HG03108 (cell line): ENCODE results near the gene SETD2.

Source experiments
- ATAC-seq: cut with Tn5 transposase; IDR thresholded peaks from one replicate; pipeline ENCODE4 v1.9.1; 2021; ENCODE audit warnings: moderate library complexity; ENCODE audit not compliant: unreplicated experiment

The SETD2 gene

GRCh38 chr3:46998852-46999515 lies 164.9 kb downstream of the SETD2 start:
- ATAC-seq = no peak

GRCh38 chr3:46998121-46998851 lies 165.6 kb downstream of the SETD2 start:
- ATAC-seq = no peak

DNA sequence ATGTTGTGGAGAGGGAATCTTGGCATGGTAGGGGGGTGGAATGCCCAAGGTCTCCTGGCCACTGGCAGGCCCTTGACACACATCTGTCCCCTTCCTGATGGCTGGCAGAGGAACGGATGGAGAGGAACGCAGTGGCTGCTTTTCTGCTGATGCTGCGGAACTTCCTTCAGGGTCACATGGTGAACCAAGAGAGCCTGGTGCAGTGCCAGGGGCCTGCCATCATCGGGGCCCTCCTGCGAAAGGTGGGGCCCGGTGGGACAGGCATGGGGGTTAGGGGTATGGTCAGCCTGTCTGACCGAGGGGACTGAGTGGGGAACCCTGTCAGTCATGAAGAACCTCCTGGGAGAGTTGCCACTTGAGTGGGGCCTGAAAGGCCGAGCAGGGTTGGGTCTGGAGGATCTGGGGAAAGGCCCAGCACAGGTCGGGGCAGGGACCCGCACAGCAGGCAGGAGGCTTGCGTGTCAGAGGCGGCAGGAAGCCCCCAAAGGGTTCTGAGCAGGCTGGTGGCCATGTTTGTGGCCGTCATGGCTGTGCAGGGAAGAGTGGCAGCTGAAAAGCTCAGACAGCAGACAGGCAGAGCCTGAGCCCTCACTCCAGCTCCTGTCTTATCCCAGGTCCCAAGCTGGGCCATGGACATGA lies 166.3 kb downstream of the SETD2 start:
- no peak for ATAC-seq

DNA sequence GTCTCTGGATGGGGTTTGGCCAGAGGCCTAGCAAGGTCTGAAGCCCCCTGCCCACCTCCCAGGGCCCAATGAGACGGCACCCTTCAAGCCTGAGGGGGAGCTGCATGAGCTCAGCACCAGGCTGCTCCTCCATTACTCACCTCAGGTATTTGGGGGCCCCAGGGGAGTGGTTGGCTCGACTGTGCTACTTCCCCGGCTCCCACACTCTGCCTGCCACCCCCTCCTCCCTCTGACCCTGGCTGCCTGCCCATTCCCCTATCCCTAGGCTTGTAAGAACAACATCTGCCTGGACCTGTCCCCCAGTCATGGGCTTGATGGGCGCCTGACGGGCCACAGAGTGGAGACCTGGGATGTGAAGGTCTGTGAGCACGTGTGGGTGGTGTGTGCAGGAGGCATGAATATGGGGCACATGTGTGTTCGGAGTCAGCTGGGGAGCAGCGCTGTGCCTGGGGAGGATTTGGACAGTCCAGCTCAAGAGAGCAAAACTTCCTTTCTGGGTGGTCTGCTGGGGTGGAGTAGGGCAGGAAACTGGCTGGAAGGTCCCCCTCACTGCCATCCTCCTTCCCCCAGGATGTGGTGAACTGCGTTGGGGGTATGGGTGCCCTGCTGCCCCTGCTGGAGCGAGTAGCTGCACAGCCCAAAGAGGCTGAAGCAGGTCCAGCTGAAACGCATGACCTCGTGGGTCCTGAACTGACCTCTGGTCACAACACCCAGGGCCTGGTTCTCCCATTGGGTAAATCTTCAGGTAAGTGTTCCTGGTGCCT lies 167.0 kb downstream of the SETD2 start:
- no peak for ATAC-seq

GRCh38 chr3:46995901-46996562 lies 167.9 kb downstream of the SETD2 start:
- no peak for ATAC-seq

GRCh38 chr3:46994801-46995731 lies 168.8 kb downstream of the SETD2 start:
- no peak for ATAC-seq

DNA sequence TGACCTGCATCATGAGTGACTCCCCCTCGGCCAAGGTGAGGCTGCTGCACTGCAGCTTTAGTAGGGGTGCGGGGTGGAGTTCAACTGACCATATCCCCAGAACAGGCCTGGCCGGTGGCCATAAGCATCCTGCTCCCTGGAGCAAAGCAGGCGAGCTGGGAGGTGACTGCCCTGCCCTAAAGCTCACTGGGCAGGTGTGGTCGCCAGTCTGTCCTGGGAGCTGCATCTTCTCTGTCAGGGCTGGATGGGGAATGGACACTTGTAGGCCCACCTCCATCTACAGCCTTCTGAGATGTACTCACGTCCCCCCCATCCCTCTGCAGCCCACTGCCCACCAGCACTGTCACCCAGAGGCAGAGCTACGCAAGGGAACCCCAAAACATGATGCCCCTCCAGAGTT lies 169.9 kb downstream of the SETD2 start:
- ATAC-seq = no peak

GRCh38 chr3:46993292-46993691 lies 170.6 kb downstream of the SETD2 start:
- no peak for ATAC-seq

- ATAC-seq = no peak
Measured at GRCh38 chr3:46992231-46992630, 171.7 kb downstream of the SETD2 start.

DNA sequence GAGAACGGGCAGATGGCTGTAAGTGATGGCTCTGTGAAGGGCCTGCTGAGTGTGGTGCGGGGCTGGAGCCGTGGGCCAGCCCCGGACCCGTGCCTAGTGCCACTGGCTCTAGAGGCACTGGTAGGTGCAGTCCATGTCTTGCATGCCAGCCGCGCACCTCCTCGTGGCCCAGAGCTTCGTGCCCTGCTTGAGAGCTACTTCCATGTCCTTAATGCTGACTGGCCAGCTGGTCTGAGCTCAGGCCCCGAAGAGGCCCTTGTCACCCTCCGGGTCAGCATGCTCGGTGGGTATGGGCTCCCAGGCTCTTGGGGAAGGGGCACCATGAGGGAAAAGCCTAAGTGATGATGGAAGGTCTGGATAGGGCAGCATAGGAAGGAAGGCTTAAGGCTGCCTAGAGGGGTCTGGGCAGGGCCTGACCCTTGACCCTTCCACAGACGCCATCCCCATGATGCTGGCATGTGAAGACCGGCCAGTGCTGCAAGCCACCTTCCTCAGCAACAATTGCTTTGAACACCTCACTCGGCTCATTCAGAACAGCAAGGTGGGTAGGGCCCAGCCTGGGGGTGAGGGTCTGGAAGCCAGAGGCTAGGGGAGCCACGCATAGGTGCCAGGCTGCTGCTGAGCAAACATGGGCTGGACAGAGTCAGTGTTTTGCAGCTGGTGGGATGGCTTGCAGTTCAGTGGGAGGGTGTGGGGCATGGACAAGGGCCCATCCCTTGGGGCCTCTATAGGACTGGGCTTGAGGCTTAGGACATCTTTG lies 172.3 kb downstream of the SETD2 start:
- no peak for ATAC-seq

DNA sequence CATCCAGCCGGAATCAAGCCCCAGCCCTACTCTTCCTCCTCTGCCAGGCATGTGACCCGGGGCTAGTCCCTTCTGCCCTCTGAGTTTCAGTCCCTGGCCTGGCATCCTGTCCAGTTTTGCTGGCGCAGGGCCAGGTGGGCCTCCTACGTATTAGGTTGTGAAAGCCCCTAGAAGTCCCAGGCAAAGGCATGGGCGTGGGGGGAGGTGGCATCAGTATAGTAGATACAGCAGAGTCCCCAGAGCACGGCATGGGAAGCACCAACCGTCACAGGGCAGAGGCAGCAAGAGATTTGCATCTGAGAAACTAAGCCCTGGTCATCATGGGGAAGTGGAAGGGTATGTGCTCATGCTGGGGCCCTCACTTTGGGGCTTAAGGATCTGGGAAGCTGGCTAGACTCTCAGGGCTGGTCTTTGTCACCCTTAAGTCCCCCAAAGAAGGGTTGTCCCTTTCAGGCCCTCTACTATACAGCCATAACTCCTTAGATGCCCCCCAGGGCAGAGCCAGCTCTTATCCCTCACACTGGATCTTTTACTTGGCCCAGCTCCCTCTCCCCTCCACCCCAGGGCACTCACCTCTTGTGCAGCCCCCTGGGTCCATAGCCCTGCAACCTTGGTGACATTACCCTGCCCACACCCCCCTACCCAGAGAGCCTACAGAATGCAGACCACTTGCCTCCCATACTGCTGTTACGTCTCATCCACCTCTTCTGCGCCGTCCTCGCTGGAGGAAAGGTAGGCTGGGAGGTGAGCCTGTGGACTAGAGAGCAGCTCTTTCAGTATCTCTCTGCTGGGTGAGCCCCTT lies 173.1 kb downstream of the SETD2 start:
- peak; percentile 35 for ATAC-seq

DNA sequence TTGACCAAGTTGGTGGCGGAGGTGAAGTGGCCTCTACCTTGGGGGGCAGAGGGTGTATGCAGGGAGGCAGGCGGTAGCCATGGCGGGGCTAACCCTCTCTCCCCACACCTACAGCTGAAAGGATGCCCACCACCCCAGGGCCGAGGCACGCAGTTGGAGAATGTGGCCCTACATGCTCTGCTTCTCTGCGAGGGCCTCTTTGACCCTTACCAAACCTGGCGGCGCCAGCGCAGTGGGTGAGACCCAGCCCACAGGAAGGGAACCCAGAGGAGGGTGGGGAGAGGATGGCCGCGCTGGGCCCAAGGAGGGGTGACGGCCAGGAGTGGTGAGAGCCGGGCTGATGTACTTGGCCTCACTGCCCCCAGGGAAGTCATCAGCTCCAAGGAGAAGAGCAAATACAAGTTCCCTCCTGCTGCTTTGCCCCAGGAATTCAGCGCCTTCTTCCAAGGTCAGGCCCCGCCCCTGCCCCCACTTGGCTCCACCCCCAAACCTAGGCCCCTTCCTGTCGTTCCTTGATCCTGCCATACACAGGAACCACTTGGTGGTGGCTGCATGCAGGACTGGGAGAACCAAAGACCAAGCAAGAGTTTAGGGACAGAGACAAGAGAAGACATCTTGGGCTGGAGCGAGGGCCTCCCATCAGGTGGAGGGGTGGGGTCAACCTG lies 174.6 kb downstream of the SETD2 start:
- ATAC-seq = no peak

DNA sequence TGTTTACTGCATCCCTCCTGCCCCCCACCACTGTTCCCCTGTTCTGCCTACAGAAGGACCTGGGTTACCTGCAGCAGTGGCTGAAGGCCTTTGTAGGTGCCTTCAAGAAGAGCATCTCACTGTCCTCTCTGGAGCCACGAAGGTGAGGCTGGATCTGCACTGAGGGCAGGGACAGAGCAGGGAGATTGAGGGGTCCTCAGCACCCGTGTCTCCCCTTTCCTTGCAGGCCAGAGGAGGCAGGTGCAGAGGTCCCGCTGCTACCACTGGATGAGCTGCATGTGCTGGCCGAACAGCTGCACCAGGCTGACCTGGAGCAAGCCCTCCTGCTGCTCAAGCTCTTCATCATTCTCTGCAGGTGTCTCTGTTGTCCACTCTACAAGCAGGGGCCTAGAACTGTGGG lies 175.3 kb downstream of the SETD2 start:
- no peak for ATAC-seq

GRCh38 chr3:46987743-46988401 lies 176.0 kb downstream of the SETD2 start:
- ATAC-seq = peak; percentile 62

GRCh38 chr3:46987319-46987742 lies 176.6 kb downstream of the SETD2 start:
- ATAC-seq = no peak

DNA sequence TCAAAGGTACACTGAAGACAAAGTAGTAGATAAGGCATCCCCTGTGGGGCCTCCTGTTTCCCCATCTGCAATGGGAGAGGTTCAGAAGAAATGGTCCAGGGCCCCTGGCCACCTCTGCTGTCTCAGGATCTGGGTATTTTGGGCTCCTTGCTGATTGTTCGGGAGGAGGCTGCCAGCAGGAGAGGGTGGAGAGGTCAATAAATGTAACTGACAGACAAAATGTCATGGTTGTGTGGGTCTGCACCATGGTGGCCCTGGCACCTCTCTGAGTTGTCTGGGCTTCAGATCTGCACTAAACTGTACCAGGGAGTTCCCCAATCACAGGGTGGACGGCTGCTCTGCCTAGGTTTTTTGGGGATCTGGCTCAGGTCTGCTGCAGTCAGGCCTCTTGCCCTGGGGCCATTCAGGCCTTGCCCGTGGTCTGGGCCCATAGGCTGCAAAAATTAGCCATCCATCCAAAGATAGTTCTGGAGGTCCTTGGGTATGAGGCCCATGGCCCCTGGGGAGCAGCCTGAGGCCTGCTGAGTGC lies 177.1 kb downstream of the SETD2 start:
- ATAC-seq = no peak
